ENCODE measurements around the gene VPS26C. TPM values are rescaled to one million over a fixed set of nuclear protein-coding genes. Genes with fewer than 3 reads are reported as not detected.

Gene VPS26C
- polyA plus RNA-seq, 1 of the 3 experiments (the other 2 are of a cell fraction): 34.8 TPM

GRCh38 chr21:37266515-37267221, 466 bp downstream of the VPS26C start (continued):
- TF ChIP-seq USF1 (IDR thresholded peaks at IDR 0.05; ENCODE audit: borderline replicate concordance, low read depth) (no peak), TAF1 (IDR thresholded peaks at IDR 0.05; ENCODE audit: borderline replicate concordance, low read depth, low read length) (no peak)

- no peak for DNase-seq
- H3K9me2 ChIP-seq: no peaks in the 10 kb centered on the region
- ChIA-PET CTCF (no interaction called here), POLR2A (interaction anchor here (0.6 kb wide), 1 partner anchor 26 kb away, joined by 4 read pairs; no protein-coding TSS in a partner anchor)
- H3K4me2 ChIP-seq: no peak overlapping the region
- peaks cover 23% of the 10 kb centered on the region; the same call in 1 of the 2 replicates for H4K20me1 ChIP-seq (ENCODE audit: insufficient read depth)
- peaks cover 0 to 10% of the 10 kb centered on the region in 2 experiments; a peak in 3 of 4 replicates for H3K4me1 ChIP-seq (ENCODE audit: control insufficient read depth in 1 of 2, insufficient read depth in 2 of 2, low read depth in 1 of 2, low read length in 1 of 2)
- H3F3A ChIP-seq (replicated peaks; ENCODE audit: insufficient read depth): no peaks in the 10 kb centered on the region
- no peak overlapping the region for H3K9ac ChIP-seq
- H3K9me3 ChIP-seq: no peaks in the 10 kb centered on the region
- 94% methylated on average over 4 of the region's 4 CpGs for WGBS (ENCODE audit: low lambda C conversion rate)
- H3K36me3 ChIP-seq (replicated peaks in 1 of 2; ENCODE audit: control insufficient read depth in 1 of 2, insufficient read depth in 2 of 2, low read length in 1 of 2): peaks cover 14 to 24% of the 10 kb centered on the region in 2 experiments
- no peak overlapping the region for H3K27ac ChIP-seq (ENCODE audit: low read depth in 2 of 2, low read length in 1 of 2)
- no peak overlapping the region for H2AFZ ChIP-seq (ENCODE audit: low read depth)
- peaks cover 85% of the 10 kb centered on the region for H3K79me2 ChIP-seq (ENCODE audit: insufficient read depth)
- no peaks in the 10 kb centered on the region for H3K27me3 ChIP-seq (ENCODE audit: insufficient read depth)
- TF ChIP-seq EZH2phosphoT487 (IDR thresholded peaks at IDR 0.05; ENCODE audit: borderline replicate concordance, low read depth): no peak
- TF ChIP-seq REST (IDR thresholded peaks at IDR 0.05; ENCODE audit: low read depth, low read length): no peak
- TF ChIP-seq FOXJ3 (CRISPR knock-in tag; IDR thresholded peaks at IDR 0.05): no peak
- TF ChIP-seq GABPA (IDR thresholded peaks at IDR 0.05; ENCODE audit: low read depth): no peak
- TF ChIP-seq TAF1 (IDR thresholded peaks at IDR 0.05; ENCODE audit: borderline replicate concordance, low read depth, low read length): no peak
- peak; percentile 46; the same call in 1 of the 2 replicates for TF ChIP-seq PBX3 (IDR thresholded peaks at IDR 0.05)
- H3K4me3 ChIP-seq (ENCODE audit: low read depth in 2 of 2, low read length in 1 of 2): no peak overlapping the region
Measured at GRCh38 chr21:37264808-37265207, 2.3 kb downstream of the VPS26C start.

Measured in SK-N-SH (cell line).